PFSK-1 (cell line): ENCODE results near the gene SIL1.

ENCODE experiments used
- POLR2AphosphoS5 ChIP-seq: IDR thresholded peaks from 2 replicates; pipeline ENCODE4 v1.6.1; 2012; ENCODE audit warnings: low read depth, mild to moderate bottlenecking, control low read depth, low read length, moderate library complexity
- TAF1 ChIP-seq: IDR thresholded peaks from 2 replicates; pipeline ENCODE4 v1.6.1; 2012; ENCODE audit warnings: low read length, control low read depth, borderline replicate concordance; ENCODE audit not compliant: insufficient read depth
- TF ChIP-seq, protein P1 (sequence below), 2 experiments: IDR thresholded peaks; 2 replicates each; pipeline versions ENCODE4 v1.6.1 to v1.8.0; 2011 to 2012; ENCODE audit warnings: low read depth in 2 of 2, low read length in 2 of 2, control low read depth in 1 of 2, inconsistent platforms in 1 of 2, mild to moderate bottlenecking in 1 of 2, moderate library complexity in 1 of 2; ENCODE audit not compliant: insufficient read depth in 1 of 2

- TF ChIP-seq, protein P1, sequence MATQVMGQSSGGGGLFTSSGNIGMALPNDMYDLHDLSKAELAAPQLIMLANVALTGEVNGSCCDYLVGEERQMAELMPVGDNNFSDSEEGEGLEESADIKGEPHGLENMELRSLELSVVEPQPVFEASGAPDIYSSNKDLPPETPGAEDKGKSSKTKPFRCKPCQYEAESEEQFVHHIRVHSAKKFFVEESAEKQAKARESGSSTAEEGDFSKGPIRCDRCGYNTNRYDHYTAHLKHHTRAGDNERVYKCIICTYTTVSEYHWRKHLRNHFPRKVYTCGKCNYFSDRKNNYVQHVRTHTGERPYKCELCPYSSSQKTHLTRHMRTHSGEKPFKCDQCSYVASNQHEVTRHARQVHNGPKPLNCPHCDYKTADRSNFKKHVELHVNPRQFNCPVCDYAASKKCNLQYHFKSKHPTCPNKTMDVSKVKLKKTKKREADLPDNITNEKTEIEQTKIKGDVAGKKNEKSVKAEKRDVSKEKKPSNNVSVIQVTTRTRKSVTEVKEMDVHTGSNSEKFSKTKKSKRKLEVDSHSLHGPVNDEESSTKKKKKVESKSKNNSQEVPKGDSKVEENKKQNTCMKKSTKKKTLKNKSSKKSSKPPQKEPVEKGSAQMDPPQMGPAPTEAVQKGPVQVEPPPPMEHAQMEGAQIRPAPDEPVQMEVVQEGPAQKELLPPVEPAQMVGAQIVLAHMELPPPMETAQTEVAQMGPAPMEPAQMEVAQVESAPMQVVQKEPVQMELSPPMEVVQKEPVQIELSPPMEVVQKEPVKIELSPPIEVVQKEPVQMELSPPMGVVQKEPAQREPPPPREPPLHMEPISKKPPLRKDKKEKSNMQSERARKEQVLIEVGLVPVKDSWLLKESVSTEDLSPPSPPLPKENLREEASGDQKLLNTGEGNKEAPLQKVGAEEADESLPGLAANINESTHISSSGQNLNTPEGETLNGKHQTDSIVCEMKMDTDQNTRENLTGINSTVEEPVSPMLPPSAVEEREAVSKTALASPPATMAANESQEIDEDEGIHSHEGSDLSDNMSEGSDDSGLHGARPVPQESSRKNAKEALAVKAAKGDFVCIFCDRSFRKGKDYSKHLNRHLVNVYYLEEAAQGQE (IDR thresholded peaks at IDR 0.05; ENCODE audit: insufficient read depth in 1 of 2, low read depth in 2 of 2, low read length in 2 of 2): no peak
- TF ChIP-seq TAF1 (no peak), POLR2AphosphoS5 (no peak)
Measured at GRCh38 chr5:138901716-138902115, 296.5 kb downstream of the SIL1 start.
